UCSD-AML1 (cell line): ENCODE results near the gene ACOT2.
"Not testable (repeated sequence)": the region's sequence is repeated elsewhere in the genome, so short reads cannot be mapped to it uniquely, and the experiment has no call there.

ENCODE experiments used
- DNase-seq: peaks from one replicate; lab custom pipeline; 2025; ENCODE audit not compliant: unreplicated experiment; lab: John Stamatoyannopoulos, UW

ACOT2 gene, protein sequence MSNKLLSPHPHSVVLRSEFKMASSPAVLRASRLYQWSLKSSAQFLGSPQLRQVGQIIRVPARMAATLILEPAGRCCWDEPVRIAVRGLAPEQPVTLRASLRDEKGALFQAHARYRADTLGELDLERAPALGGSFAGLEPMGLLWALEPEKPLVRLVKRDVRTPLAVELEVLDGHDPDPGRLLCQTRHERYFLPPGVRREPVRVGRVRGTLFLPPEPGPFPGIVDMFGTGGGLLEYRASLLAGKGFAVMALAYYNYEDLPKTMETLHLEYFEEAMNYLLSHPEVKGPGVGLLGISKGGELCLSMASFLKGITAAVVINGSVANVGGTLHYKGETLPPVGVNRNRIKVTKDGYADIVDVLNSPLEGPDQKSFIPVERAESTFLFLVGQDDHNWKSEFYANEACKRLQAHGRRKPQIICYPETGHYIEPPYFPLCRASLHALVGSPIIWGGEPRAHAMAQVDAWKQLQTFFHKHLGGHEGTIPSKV

DNA sequence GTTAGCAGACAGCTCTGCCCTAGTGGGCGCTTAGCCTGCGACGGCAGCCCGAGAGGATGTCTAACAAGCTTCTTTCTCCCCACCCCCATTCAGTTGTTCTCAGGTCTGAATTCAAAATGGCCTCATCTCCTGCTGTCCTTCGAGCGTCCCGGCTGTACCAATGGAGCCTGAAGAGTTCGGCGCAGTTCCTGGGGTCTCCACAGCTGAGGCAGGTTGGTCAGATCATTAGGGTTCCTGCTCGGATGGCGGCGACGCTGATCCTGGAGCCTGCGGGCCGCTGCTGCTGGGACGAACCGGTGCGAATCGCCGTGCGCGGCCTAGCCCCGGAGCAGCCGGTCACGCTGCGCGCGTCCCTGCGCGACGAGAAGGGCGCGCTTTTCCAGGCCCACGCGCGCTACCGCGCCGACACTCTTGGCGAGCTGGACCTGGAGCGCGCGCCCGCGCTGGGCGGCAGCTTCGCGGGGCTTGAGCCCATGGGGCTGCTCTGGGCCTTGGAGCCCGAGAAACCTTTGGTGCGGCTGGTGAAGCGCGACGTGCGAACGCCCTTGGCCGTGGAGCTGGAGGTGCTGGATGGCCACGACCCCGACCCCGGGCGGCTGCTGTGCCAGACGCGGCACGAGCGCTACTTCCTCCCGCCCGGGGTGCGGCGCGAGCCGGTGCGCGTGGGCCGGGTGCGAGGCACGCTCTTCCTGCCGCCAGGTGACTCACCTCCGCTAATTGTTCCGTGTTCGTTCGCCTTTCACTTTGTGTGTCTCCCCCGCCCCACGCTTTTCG is at the start of gene ACOT2:
TSS of gene ACOT2 (plus strand) at position 29 of the 774 bp plus-strand sequence. CDS start at position 57, 28 bp downstream.
- peak; percentile 58 for DNase-seq

DNA sequence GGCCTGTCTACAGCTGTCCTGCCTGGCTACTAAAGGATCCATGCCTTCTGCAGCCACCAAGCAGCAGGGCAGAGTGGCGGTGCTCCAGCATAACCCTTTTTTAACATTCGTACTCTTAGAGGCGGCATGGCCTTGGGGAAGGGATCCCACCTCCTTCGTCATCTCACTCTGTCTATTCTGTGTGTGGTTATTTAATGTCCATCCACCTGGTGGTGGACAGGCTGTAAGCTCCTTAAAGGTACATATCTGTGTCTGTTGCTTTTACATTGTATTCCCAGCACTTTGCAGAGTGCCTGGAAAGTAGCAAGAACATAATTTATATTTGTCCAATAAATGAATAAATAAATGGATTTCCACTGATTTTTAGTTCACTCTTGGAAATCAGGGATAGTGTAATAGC is 47.8 kb upstream of the ACOT2 start:
- DNase-seq = no peak

DNA sequence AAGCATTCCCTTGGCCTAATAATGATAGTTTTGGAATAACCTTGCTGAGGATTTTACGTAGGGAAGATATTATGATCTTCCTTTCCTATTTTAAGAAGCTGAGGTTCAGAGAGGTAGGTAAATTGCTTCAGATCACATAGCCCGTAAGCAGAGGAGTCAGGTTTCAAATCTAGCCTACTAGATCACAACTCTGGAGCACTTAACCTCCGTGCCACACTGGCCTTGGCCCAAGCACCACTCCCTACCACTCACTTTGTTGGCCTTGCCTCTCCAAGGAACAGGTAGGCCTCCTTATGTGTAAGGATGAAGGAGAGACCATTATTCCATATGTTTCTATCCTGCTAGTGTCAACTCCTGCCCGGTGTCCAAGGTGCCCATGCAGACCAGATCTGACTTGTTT is 44.5 kb upstream of the ACOT2 start:
- no peak for DNase-seq

DNA sequence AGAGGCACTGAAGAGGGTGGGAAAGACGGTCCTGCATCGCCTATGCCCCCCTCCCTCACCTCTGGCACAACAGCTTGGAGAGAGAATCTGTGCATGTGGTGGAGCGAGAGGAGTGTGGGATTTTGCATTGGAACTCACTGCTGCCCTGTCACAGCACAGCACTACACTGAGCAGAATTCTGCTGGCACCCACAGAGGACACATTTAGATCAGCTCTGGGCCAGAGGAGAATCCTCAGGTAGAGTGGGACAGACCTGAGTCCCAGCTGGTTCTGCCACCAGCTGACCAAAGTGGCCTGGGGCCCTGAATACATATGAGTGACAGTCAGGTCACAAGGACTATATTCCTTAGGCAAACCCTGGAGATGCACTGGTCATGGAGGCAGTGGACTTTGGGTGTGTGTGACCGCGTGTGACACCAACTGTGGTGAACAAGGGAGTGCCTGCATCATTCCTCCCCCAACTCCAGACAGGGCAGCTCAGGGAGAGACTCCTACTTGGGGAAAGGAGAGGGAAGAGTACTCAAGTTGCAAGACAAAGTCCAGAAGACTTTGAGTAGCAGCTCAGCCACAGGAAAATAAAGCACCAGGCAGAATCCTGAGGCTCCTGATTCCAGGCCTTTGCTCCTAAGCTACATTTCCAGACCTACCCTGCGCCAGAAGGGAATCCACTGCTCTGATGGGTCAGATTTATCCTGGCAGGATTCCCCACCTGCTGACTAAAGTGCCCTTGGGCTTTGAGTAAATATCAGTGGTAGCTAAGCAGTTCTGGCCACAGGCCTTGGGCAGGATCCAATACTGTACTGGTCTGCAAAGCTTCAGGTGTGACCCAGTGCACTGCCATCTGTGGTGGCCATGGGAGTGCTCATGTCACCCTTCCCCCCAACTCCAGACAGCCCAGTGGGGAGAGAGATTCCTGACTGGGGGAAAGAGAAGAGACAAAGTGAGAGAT is 42.7 kb upstream of the ACOT2 start:
- DNase-seq = no peak

DNA sequence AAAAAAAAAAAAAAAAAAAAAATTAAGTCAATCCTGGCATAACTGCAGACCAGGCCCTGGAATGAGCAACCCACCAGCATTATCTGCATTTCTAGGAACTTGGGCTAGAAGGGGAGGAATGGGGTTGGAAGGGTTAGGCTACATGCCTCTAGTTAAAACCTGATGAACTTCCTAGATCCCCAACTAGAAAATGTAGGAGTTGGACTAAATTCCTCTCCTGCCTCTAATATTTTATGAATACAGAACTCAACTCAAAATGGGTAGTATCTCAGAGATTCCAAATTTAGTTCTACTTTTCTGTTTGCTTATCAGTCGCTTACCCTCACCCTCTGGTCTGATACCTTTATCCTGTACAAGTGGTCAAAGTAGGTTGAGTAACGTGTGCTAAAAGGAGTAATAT is 39.7 kb upstream of the ACOT2 start:
- DNase-seq = not testable (repeated sequence)

DNA sequence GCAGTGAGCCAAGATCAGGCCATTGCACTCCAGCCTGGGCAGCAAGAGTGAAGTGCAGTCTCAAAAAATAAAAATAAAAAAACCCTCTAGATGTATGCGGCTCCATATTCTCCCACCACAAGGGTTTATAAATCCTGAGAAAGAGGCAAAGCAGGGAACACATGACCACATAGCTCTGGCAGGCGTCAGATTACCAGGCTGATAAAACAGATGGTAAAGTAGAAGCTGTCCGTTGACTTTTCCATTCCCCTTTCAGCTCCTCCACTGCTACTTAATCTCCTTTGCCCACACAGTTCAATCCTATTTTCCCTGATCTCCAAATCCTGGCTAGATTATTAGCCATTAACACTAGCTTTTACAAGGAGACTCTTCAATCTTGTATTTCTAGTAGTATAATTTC is 37.0 kb upstream of the ACOT2 start:
- not testable (repeated sequence) for DNase-seq

DNA sequence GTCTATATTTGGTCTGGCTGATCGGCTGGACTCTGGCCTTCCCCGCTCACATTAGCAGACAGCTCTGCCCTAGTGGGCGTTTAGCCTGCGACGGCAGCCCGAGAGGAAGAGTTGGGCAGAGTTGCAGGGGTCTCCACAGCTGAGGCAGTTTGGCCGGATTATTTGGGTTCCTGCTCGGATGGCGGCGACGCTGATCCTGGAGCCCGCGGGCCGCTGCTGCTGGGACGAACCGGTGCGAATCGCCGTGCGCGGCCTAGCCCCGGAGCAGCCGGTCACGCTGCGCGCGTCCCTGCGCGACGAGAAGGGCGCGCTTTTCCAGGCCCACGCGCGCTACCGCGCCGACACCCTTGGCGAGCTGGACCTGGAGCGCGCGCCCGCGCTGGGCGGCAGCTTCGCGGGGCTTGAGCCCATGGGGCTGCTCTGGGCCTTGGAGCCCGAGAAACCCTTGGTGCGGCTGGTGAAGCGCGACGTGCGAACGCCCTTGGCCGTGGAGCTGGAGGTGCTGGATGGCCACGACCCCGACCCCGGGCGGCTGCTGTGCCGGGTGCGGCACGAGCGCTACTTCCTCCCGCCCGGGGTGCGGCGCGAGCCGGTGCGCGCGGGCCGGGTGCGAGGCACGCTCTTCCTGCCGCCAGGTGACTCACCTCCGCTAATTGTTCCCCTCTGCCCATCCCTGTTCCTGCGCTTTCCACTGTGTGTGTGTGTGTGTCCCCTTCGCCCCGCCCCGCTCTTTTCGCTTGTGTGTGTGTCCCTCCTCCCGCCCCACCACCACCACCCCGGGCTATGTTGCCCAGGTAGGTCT is 31.6 kb upstream of the ACOT2 start:
- not testable (repeated sequence) for DNase-seq

DNA sequence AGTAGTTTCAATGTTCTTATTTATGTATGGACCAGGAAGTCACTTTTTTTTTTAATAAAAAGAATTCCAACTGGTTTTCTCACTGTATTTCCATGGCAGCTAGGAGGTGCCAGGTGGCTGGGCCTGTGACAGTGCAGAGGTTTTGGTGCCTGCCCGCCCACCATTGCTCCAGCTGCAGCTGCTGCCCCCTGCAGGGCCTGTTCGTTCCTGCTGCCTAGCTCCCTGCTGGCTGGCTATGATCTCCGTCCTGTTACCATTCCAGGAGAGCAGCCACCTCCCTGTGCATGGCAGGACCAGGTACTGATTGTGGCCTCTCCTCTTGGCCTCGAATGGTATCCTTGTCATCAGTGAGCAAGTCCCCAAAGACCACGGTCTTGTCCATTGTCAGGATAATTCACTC is 30.0 kb upstream of the ACOT2 start:
- DNase-seq = peak; percentile 35

DNA sequence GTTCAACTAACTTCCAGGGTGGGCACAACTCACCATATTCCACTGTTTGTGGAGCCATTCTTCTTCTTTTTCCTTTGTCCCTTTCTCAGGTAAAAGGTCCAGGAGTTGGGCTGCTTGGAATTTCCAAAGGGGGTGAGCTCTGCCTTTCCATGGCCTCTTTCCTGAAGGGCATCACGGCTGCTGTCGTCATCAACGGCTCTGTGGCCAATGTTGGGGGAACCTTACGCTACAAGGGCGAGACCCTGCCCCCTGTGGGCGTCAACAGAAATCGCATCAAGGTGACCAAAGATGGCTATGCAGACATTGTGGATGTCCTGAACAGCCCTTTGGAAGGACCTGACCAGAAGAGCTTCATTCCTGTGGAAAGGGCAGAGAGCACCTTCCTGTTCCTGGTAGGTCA is 26.1 kb upstream of the ACOT2 start:
- DNase-seq = not testable (repeated sequence)

DNA sequence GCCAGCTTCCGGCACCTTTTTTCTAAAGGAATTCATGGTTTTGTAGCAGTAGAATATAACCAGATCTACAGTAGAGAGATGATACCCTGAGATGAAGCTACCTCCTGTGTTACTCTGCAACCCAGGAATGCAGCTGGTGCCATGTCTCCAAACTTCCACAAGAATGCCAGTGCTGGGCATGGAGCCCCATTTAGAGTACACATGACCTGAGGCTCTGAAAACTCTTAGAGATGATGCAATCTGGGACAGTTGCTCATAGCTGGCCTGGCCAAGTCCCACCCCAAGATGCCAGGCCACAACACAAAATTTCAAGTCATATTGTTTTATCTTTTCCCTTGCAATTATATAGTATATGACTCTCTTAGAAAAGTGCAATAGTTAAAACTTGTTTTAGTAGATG is 23.7 kb upstream of the ACOT2 start:
- DNase-seq = not testable (repeated sequence)

DNA sequence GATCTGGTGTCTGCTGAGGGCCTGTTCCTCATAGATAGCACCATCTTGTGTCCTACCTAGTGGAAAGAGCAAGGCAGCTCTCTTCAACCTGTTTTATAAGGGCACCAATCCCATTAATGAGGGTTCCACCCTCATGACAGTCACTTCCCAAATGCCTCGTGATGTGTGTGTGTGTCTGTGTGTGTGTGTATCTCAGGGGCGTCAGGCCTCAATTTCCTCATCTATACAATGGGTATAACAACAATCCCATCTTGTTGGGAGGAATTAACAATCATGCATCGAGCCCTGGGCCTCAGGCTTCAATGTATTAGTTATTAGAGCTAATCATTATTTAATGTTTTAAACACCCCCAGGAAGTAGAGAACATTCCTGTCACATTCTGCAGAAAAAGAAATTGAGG is 19.9 kb upstream of the ACOT2 start:
- not testable (repeated sequence) for DNase-seq

DNA sequence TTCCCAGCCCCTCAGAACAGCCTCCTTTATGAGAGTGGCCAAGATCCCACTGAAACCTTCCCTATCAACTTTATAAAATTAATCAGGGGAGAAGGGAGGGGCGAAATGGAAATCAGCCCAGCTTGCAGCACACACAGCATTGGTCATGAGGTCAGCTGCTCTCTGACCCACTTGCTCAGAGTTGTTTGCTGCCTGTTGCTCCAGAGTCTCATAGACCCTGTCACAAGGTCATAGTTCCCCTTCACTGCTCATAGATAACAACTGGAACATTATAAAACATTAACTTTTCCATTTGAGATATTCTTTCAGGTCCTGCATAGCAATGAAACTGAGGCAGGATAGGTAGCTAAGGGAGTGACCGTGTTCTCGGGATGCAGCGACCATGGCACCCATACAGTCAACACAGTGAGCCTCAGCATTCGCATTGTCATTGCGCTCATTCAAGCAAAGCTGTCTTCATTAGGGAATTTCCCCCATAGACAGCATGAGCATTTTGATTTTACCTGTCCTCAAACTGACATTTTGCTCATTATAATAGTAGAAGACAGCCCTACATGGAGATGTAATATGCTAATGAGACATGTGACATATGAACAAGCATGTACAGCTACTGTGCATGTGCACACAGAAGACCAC is 19.0 kb upstream of the ACOT2 start:
- not testable (repeated sequence) for DNase-seq

DNA sequence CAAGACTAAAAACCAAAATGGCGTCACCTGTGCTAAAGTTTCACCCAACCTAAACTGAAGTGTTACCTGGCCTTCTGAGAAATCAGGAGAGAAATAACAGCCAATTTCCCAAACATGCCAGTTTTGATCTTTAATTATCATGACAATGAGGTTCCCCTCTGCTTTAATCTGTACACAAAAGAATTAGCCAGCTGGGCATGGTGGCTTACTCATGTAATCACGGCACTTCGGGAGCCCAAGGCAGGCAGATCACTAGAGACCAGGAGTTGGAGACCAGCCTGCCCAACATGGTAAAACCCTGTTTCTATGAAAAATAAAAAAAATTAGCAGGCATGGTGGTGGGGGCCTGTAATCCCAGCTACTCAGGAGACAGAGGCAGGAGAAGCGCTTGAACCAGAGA is 15.2 kb upstream of the ACOT2 start:
- no peak for DNase-seq

DNA sequence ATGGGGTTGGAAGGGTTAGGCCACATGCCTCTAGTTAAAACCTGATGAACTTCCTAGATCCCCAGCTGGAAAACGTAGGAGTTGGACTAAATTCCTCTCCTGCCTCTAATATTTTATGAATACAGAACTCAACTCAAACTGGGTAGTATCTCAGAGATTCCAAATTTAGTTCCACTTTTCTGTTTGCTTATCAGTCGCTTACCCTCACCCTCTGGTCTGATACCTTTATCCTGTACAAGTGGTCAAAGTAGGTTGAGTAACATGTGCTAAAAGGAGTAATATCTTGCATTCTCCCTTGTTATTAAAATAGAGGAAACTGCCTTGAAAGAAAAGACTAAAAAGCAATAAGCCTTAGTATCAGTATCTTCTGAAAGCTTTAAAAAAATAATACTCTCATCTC is 11.8 kb upstream of the ACOT2 start:
- not testable (repeated sequence) for DNase-seq

DNA sequence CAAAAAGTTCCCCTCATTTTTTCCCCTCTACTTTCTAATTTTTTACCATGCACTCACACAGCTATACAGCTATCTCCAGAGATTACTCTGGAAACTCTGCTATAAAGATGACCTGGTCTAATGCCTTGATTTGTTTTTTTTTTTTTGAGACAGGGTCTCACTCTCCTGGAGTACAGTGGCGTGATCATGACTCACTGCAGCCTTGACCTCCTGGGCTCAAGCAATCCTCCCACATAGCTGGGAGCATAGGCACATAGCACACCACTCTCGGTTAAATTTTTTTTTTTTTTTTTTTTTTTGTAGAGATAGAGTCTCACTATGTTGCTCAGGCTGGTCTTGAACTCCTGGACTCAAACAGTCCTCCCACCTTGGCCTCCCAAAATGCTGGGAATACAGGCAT is 10.8 kb upstream of the ACOT2 start:
- not testable (repeated sequence) for DNase-seq

DNA sequence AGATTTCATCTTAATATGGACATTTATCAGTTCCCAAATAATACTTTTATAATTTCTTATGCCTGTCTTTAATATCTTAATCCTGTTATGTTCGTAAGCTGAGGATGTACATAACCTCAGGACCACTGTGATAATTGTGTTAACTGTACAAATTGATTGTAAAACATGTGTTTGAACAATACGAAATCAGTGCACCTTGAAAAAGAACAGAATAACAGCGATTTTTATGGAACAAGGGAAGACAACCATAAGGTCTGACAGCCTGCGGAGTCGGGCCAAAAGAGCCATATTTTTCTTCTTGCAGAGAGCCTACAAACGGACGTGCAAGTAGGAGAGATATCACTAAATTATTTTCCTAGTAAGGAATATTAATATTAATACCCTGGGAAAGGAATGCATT is 6.8 kb upstream of the ACOT2 start:
- not testable (repeated sequence) for DNase-seq

DNA sequence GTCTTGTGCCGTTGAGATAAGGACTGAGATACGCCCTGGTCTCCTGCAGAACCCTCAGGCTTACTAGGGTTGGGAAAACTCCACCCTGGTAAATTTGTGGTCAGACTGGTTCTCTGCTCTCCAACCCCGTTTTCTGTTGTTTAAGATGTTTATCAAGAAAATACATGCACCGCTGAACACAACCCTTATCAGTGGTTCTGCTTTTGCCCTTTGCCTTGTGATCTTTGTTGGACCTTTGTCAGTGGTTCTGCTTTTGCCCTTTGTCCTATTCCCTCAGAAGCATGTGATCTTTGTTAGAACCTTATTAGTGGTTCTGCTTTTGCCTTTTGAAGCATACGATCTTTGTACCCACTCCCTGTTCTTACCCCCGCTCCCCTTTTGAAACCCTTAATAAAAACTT is 6.3 kb upstream of the ACOT2 start:
- DNase-seq = not testable (repeated sequence)

DNA sequence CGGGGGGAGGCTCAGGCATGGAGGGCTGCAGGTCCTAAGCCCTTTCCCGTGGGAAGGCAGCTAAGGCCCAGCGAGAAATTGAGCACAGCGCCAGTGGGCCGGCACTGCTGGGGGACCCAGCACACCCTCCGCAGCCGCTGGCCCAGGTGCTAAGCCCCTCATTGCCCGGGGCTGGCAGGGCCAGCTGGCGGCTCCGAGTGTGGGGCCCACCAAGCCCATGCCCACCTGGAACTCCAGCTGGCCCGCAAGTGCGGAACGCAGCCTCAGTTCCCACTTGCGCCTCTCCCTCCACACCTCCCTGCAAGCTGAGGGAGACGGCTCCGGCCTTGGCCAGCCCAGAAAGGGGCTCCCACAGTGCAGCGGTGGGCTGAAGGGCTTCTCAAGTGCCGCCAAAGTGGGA is 2.6 kb upstream of the ACOT2 start:
- not testable (repeated sequence) for DNase-seq

DNA sequence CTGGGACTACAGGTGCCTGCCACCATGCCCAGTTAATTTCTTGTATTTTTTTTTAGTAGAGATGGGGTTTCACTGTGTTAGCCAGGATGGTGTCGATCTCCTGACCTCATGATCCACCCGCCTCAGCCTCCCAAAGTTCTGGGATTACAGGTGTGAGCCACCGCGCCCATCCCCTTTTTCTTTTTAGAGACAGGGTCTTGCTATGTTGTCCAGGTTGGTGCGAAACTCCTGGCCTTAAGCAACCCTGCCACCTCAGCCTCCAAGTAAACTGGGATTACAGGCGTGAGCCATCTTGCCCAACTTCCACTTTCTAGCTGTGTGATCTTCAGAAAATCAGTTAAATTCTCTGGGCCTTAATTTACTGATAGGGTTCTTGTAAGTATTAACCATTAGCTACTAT is 2.1 kb upstream of the ACOT2 start:
- DNase-seq = not testable (repeated sequence)

DNA sequence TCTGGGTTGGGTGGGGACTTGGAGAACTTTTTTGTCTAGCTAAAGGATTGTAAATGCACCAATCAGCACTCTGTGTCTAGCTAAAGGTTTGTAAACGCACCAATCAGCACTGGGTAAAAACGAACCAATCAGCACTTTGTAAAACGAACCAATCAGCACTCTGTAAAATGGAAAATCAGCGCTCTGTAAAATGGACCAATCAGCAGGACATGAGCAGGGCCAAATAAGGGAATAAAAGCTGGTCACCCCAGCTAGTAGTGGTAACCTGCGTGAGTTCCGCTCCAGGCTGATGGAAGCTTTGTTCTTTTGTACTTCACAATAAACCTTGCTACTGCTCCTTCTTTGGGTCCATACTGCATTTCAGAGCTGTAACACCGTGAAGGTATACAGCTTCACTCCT is 1.7 kb upstream of the ACOT2 start:
- no peak for DNase-seq
